Measurements from ENCODE around the gene CDT1. TPM values are rescaled to one million over a fixed set of nuclear protein-coding genes. Genes with fewer than 3 reads are reported as not detected.

The CDT1 gene
- total and polyA plus RNA-seq, 7 experiments from 2014 or later: 0.09 to 79.2 (median 0.67) TPM; not detected in 1

DNA sequence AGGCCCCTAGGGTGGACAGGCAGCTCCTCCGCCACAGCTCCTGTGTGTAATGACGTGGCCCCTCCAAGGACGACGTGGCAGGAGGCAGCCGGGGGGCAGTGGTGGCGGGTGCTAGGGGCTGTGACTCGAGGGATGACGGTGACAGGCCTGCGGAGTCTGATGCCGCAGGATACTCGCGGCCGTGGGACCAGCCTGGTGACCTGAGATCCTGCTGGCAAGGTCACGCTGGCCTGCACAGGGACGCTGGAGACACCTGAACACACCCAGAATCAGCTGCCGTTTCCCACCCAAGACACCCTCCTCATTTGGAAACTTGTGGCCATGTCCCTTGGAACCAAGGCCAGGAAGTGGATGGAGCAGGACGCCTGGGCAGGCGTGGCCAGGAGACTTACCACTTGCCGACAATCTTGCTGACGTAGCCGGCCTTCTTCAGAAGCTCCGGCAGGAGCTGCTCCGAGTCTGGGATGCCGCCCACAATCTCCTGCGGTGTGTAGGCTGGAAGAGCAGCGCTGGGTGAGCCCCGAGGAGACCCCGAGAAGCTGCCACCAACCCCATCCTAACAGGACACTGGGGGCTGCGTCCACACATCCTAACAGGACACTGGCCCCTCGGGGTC, 37.1 kb downstream of the CDT1 start:
- no peak overlapping the region for H3K4me3 Mint-ChIP-seq
- Histone ChIP-seq H3K36me3 (ENCODE audit: control insufficient read depth in 2 of 3, insufficient read depth in 3 of 3, low read length in 3 of 3) (peaks cover 0 to 48% (median 0%) of the 10 kb centered on the region in 3 experiments), H3K27me3 (ENCODE audit: control insufficient read depth in 2 of 2, insufficient read depth in 2 of 2, low read length in 2 of 2) (no peaks in the 10 kb centered on the region), H3K4me1 (ENCODE audit: control insufficient read depth in 2 of 2, insufficient read depth in 2 of 2, low read length in 2 of 2) (no peaks in the 10 kb centered on the region), H3K27ac (ENCODE audit: low read depth, low read length) (no peak overlapping the region), H3K4me3 (ENCODE audit: low read length) (no peak overlapping the region), H3K9me3 (ENCODE audit: control insufficient read depth in 2 of 3, low read length in 3 of 3) (no peaks in the 10 kb centered on the region)
- H3K4me1 Mint-ChIP-seq: peaks cover 0 to 1% (median 0%) of the 10 kb centered on the region in 7 donors
- no peaks in the 10 kb centered on the region for H3K27me3 Mint-ChIP-seq
- intact Hi-C loops (cut with micrococcal nuclease): no loop called here
- ATAC-seq (no peak), DNase-seq (no peak)
- no peaks in the 10 kb centered on the region for H3K9me3 Mint-ChIP-seq
- CTCF ChIA-PET: no interaction called here
- no peak overlapping the region for H3K27ac Mint-ChIP-seq
- POLR2A ChIA-PET: no interaction called here
- H3K36me3 Mint-ChIP-seq: peaks cover 0 to 7% (median 0%) of the 10 kb centered on the region in 5 donors

DNA sequence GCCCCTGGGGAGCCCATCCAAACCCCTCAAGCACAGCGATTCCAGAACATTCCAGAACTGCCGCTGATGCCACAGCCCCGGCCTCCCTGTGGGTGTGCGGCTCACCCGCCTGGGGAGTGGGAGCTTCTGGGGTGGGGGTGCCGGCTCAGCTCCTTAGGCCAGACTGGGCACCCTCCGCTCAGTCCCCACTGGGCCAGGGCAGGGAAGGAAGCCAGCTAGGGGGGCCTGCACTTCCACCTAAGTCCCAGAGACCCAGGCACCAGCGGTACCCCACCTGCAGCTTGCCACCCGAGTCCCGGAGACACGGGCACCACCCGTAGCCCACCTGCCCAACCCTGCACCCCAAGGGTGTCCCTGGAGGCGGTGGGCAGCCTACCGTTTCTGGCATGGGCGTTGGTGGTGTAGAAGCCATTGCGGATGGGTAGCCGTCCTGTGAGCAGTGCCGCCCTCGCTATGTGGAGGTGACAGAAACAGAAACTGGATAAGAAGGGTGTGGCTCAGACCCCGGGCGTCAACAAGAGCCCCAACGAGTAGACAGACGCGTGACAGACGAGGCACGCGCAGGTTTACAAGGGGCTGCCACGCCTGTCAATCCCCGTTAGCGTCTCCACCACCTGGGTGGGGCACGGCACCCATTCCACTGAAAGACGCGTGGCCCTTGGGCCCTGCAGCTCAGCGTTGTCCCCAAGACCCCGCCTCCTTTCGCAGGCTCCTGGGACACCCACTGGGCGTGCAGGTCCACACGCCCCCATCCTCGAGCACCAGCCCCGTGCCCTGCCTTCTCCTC, 38.1 kb downstream of the CDT1 start:
- Mint-ChIP-seq H3K9me3 (no peaks in the 10 kb centered on the region), H3K27ac (no peak overlapping the region), H3K27me3 (no peaks in the 10 kb centered on the region), H3K36me3 (peaks cover 0 to 7% (median 0%) of the 10 kb centered on the region in 5 donors), H3K4me1 (peaks cover 0 to 1% (median 0%) of the 10 kb centered on the region in 7 donors), H3K4me3 (no peak overlapping the region)
- Histone ChIP-seq H3K4me3 (ENCODE audit: low read length) (no peak overlapping the region), H3K27ac (ENCODE audit: low read depth, low read length) (no peak overlapping the region), H3K9me3 (ENCODE audit: control insufficient read depth in 2 of 3, low read length in 3 of 3) (no peaks in the 10 kb centered on the region), H3K27me3 (ENCODE audit: control insufficient read depth in 2 of 2, insufficient read depth in 2 of 2, low read length in 2 of 2) (no peaks in the 10 kb centered on the region), H3K4me1 (ENCODE audit: control insufficient read depth in 2 of 2, insufficient read depth in 2 of 2, low read length in 2 of 2) (no peaks in the 10 kb centered on the region), H3K36me3 (ENCODE audit: control insufficient read depth in 2 of 3, insufficient read depth in 3 of 3, low read length in 3 of 3) (peaks cover 0 to 45% (median 0%) of the 10 kb centered on the region in 3 experiments)
- ATAC-seq (no peak), DNase-seq (no peak)
- POLR2A ChIA-PET: no interaction called here
- CTCF ChIA-PET: no interaction called here
- intact Hi-C loops (cut with micrococcal nuclease): no loop called here

DNA sequence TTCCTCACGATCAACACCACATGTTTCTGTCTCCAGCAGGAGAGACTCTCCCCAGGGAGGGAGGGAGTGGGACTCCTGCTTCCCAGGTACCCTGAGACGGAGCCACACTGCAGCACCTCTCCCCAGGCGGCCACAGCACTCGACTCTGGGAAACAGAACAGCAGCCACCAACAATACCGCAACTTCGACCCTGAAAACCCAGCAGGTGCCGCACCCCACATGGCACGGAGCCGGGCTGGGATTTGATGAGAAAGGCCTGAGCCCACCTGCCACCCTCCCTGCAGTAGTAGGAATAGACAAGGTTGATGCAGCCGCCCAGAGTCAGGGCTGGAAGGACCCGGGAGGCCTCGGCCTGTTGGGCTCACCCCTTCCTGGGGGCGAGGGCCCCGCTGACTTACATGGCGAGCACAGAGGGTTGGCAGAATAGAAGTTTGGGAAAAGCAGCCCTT, 38.7 kb downstream of the CDT1 start:
- CTCF ChIA-PET: no interaction called here
- Mint-ChIP-seq H3K36me3 (peaks cover 0 to 7% (median 0%) of the 10 kb centered on the region in 5 donors), H3K4me1 (peaks cover 0 to 1% (median 0%) of the 10 kb centered on the region in 7 donors), H3K4me3 (no peak overlapping the region), H3K27me3 (no peaks in the 10 kb centered on the region), H3K9me3 (no peaks in the 10 kb centered on the region), H3K27ac (no peak overlapping the region)
- no peak overlapping the region for H3K27ac ChIP-seq (ENCODE audit: low read depth, low read length)
- H3K4me1 ChIP-seq (ENCODE audit: control insufficient read depth in 2 of 2, insufficient read depth in 2 of 2, low read length in 2 of 2): no peaks in the 10 kb centered on the region
- intact Hi-C loops (cut with micrococcal nuclease): no loop called here
- H3K4me3 ChIP-seq (ENCODE audit: low read length): no peak overlapping the region
- no peaks in the 10 kb centered on the region for H3K9me3 ChIP-seq (ENCODE audit: control insufficient read depth in 2 of 3, low read length in 3 of 3)
- POLR2A ChIA-PET: no interaction called here
- H3K27me3 ChIP-seq (ENCODE audit: control insufficient read depth in 2 of 2, insufficient read depth in 2 of 2, low read length in 2 of 2): no peaks in the 10 kb centered on the region
- H3K36me3 ChIP-seq (ENCODE audit: control insufficient read depth in 2 of 3, insufficient read depth in 3 of 3, low read length in 3 of 3): peaks cover 0 to 46% (median 0%) of the 10 kb centered on the region in 3 experiments
- DNase-seq: no peak
- ATAC-seq: no peak

DNA sequence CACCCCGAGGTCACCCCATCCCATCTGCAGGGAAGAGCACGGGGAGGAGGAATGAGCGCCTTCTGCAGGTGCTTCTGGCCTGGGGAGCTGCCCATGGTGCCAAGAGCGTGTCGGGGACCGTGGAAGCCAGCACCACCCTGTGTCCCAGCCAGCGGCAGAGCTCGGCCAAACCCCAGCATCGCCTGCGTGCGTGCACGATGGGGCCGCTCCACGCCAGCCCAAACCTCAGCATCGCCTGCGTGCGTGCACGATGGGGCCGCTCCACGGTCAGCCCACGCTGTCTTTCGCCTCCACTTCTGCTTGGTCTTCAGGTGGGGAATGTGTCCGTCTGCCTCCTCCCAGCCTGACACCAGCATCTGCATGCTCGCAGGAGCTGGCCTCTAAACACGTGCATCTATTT, 39.2 kb downstream of the CDT1 start:
- no peaks in the 10 kb centered on the region for H3K4me1 ChIP-seq (ENCODE audit: control insufficient read depth in 2 of 2, insufficient read depth in 2 of 2, low read length in 2 of 2)
- H3K4me1 Mint-ChIP-seq: peaks cover 0 to 1% (median 0%) of the 10 kb centered on the region in 7 donors
- H3K36me3 ChIP-seq (ENCODE audit: control insufficient read depth in 2 of 3, insufficient read depth in 3 of 3, low read length in 3 of 3): peaks cover 0 to 51% (median 0%) of the 10 kb centered on the region in 3 experiments
- ChIA-PET CTCF (no interaction called here), POLR2A (no interaction called here)
- H3K4me3 ChIP-seq (ENCODE audit: low read length): no peak overlapping the region
- H3K4me3 Mint-ChIP-seq: no peak overlapping the region
- DNase-seq (no peak), ATAC-seq (no peak)
- H3K36me3 Mint-ChIP-seq: peaks cover 0 to 9% (median 0%) of the 10 kb centered on the region in 5 donors
- no peaks in the 10 kb centered on the region for H3K9me3 Mint-ChIP-seq
- intact Hi-C loops (cut with micrococcal nuclease): no loop called here
- no peak overlapping the region for H3K27ac ChIP-seq (ENCODE audit: low read depth, low read length)
- no peaks in the 10 kb centered on the region for H3K9me3 ChIP-seq (ENCODE audit: control insufficient read depth in 2 of 3, low read length in 3 of 3)
- no peaks in the 10 kb centered on the region for H3K27me3 ChIP-seq (ENCODE audit: control insufficient read depth in 2 of 2, insufficient read depth in 2 of 2, low read length in 2 of 2)
- no peak overlapping the region for H3K27ac Mint-ChIP-seq
- no peaks in the 10 kb centered on the region for H3K27me3 Mint-ChIP-seq

DNA sequence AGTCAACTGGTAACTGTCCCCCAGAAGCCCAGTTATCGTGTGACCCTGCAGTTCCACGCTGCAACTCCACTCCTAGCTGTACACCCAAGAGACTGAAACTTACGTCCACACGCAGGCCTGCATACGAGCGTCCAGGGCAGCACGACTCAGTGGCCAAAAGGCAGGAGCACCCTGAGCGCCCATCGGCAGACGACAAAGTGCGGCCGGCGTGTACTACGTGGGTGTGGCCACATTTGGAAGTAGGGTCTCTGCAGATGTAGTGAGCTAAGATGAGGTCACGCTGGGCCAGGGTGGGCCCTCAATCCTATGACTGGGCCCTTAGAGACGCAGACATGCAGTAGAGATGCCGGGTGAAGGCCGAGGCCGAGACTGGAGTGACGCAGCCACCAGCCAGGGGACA, 39.7 kb downstream of the CDT1 start:
- ATAC-seq (no peak), DNase-seq (no peak)
- Mint-ChIP-seq H3K27me3 (no peaks in the 10 kb centered on the region), H3K36me3 (peaks cover 0 to 13% (median 0%) of the 10 kb centered on the region in 5 donors), H3K4me3 (no peak overlapping the region), H3K27ac (no peak overlapping the region), H3K4me1 (peaks cover 0 to 1% (median 0%) of the 10 kb centered on the region in 7 donors), H3K9me3 (no peaks in the 10 kb centered on the region)
- ChIA-PET CTCF (no interaction called here), POLR2A (no interaction called here)
- H3K4me3 ChIP-seq (ENCODE audit: low read length): no peak overlapping the region
- H3K27ac ChIP-seq (ENCODE audit: low read depth, low read length): no peak overlapping the region
- intact Hi-C loops (cut with micrococcal nuclease): no loop called here
- H3K4me1 ChIP-seq (ENCODE audit: control insufficient read depth in 2 of 2, insufficient read depth in 2 of 2, low read length in 2 of 2): no peaks in the 10 kb centered on the region
- no peaks in the 10 kb centered on the region for H3K27me3 ChIP-seq (ENCODE audit: control insufficient read depth in 2 of 2, insufficient read depth in 2 of 2, low read length in 2 of 2)
- no peaks in the 10 kb centered on the region for H3K9me3 ChIP-seq (ENCODE audit: control insufficient read depth in 2 of 3, low read length in 3 of 3)
- peaks cover 0 to 53% (median 0%) of the 10 kb centered on the region in 3 experiments for H3K36me3 ChIP-seq (ENCODE audit: control insufficient read depth in 2 of 3, insufficient read depth in 3 of 3, low read length in 3 of 3)

DNA sequence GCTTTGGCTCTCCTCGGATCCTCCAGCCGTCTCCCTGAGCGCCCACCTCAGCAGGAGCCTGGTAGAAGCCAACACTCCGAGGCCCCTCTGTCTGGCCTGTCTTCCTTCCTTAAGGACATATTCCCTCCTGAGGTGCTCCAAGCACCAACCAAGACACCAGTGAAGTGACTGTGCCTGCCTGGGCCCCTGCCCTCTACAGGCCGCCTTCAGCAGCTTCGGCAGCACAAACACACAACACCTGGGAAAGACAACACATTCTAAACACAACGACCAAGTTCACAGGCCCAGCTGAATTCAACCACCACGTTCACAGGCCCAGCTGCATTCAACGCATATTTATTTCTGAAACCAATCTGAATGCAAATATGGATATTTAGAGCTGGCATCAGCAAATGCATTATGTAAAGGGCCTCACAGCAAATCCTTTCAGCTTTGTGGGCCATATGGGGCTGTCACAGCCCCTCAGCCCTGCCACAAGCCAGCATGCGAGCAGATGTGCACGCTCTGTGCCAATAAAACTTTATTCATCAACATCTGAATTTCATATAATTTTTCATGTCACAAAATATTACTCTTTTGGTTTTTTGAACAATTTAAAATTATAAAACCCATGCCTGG, 40.9 kb downstream of the CDT1 start:
- Mint-ChIP-seq H3K27me3 (no peaks in the 10 kb centered on the region), H3K9me3 (no peaks in the 10 kb centered on the region), H3K4me3 (no peak overlapping the region), H3K36me3 (peaks cover 0 to 13% (median 0%) of the 10 kb centered on the region in 5 donors), H3K27ac (no peak overlapping the region), H3K4me1 (peaks cover 0 to 1% (median 0%) of the 10 kb centered on the region in 7 donors)
- POLR2A ChIA-PET: no interaction called here
- DNase-seq: no peak
- Histone ChIP-seq H3K9me3 (ENCODE audit: control insufficient read depth in 2 of 3, low read length in 3 of 3) (no peaks in the 10 kb centered on the region), H3K27me3 (ENCODE audit: control insufficient read depth in 2 of 2, insufficient read depth in 2 of 2, low read length in 2 of 2) (no peaks in the 10 kb centered on the region), H3K4me3 (ENCODE audit: low read length) (no peak overlapping the region), H3K4me1 (ENCODE audit: control insufficient read depth in 2 of 2, insufficient read depth in 2 of 2, low read length in 2 of 2) (no peaks in the 10 kb centered on the region), H3K27ac (ENCODE audit: low read depth, low read length) (no peak overlapping the region), H3K36me3 (ENCODE audit: control insufficient read depth in 2 of 3, insufficient read depth in 3 of 3, low read length in 3 of 3) (peaks cover 0 to 49% (median 0%) of the 10 kb centered on the region in 3 experiments)
- intact Hi-C loops (cut with micrococcal nuclease): no loop called here
- no peak for ATAC-seq
- CTCF ChIA-PET: interaction anchor here (0.6 kb wide), 1 partner anchor 14 kb away, joined by 3 read pairs; no protein-coding TSS in a partner anchor
